MM.1S (cell line): Measurements from ENCODE around the gene ARFGEF3.

Source experiments
- DNase-seq: peaks from one replicate; pipeline ENCODE4 v3.0.0-alpha.2; 2015
- H2AFZ ChIP-seq: fragments of 300-600 bp; sonication (generic); 2 replicates; pipeline ENCODE4 v1.6.0; 2016; ENCODE audit warnings: antibody characterized with exemption, low read length
- H3F3A ChIP-seq: fragments of 300-600 bp; sonication (generic); 2 replicates; pipeline ENCODE4 v1.6.1; 2016; ENCODE audit warnings: mild to moderate bottlenecking, antibody characterized with exemption, low read length, moderate library complexity, mixed read lengths; ENCODE audit not compliant: insufficient read depth
- H3K27ac ChIP-seq: fragments of 300-600 bp; sonication (generic); 2 replicates; pipeline ENCODE4 v1.5.1; 2016; ENCODE audit warnings: mild to moderate bottlenecking, low read length
- H3K27me3 ChIP-seq: fragments of 300-600 bp; sonication (generic); replicated peaks from 2 replicates; pipeline ENCODE4 v1.6.0; 2016; ENCODE audit warnings: low read length; ENCODE audit not compliant: insufficient read depth
- H3K36me3 ChIP-seq: fragments of 300-600 bp; sonication (generic); replicated peaks from 2 replicates; pipeline ENCODE4 v1.6.1; 2016; ENCODE audit warnings: mild to moderate bottlenecking, low read length, mixed read lengths; ENCODE audit not compliant: insufficient read depth
- H3K4me1 ChIP-seq: fragments of 300-600 bp; sonication (generic); 2 replicates; pipeline ENCODE4 v1.6.1; 2016; ENCODE audit warnings: low read length, mixed read lengths
- H3K4me2 ChIP-seq: fragments of 300-600 bp; sonication (generic); 2 replicates; pipeline ENCODE4 v1.6.0; 2016; ENCODE audit warnings: low read depth, low read length
- H3K4me3 ChIP-seq: fragments of 300-600 bp; sonication (generic); 2 replicates; pipeline ENCODE4 v1.5.1; 2016; ENCODE audit warnings: low read length, mixed read lengths
- H3K79me2 ChIP-seq: fragments of 300-600 bp; sonication (generic); 2 replicates; pipeline ENCODE4 v1.6.1; 2016; ENCODE audit warnings: mixed run types, low read length, mixed read lengths
- H3K9ac ChIP-seq: fragments of 300-600 bp; sonication (generic); 2 replicates; pipeline ENCODE4 v1.6.1; 2016; ENCODE audit warnings: low read length, mixed read lengths
- H3K9me2 ChIP-seq: fragments of 300-600 bp; sonication (generic); replicated peaks from 2 replicates; pipeline ENCODE4 v1.6.1; 2016; ENCODE audit warnings: mild to moderate bottlenecking, low read length, mixed read lengths; ENCODE audit not compliant: insufficient read depth
- H3K9me3 ChIP-seq: fragments of 300-600 bp; sonication (generic); replicated peaks from 2 replicates; pipeline ENCODE4 v1.6.1; 2016; ENCODE audit warnings: mild to moderate bottlenecking, low read length, mixed read lengths; ENCODE audit not compliant: insufficient read depth
- H4K20me1 ChIP-seq: fragments of 300-600 bp; sonication (generic); 2 replicates; pipeline ENCODE4 v1.6.1; 2016; ENCODE audit warnings: mild to moderate bottlenecking, low read length, moderate library complexity, mixed read lengths; ENCODE audit not compliant: insufficient read depth
- CTCF ChIP-seq: fragments of 300-600 bp; sonication (generic); IDR thresholded peaks from 2 replicates; pipeline ENCODE4 v1.5.1; 2016; ENCODE audit warnings: antibody characterized with exemption, low read length, mixed read lengths
- EZH2 ChIP-seq: fragments of 300-600 bp; sonication (generic); optimal IDR thresholded peaks from 2 replicates; pipeline ENCODE3; 2017; ENCODE audit warnings: low read depth, mild to moderate bottlenecking, antibody characterized with exemption, low read length, mixed read lengths
- EZH2phosphoT487 ChIP-seq: fragments of 300-600 bp; sonication (generic); IDR thresholded peaks from 2 replicates; pipeline ENCODE4 v1.6.1; 2018; ENCODE audit warnings: antibody characterized with exemption, low read length

ARFGEF3 gene

GRCh38 chr6:138160329-138161087, 1.2 kb upstream of the ARFGEF3 start:
- Histone ChIP-seq H3K4me3 (no peak overlapping the region), H3K36me3 (no peaks in the 10 kb centered on the region), H3K4me1 (peaks cover 10% of the 10 kb centered on the region; the same call in 1 of the 2 replicates), H3K9me2 (no peaks in the 10 kb centered on the region), H4K20me1 (no peaks in the 10 kb centered on the region), H3K9me3 (no peaks in the 10 kb centered on the region), H3K9ac (no peak overlapping the region; the same call in 1 of the 2 replicates), H3F3A (no peaks in the 10 kb centered on the region), H3K27me3 (peaks cover 5% of the 10 kb centered on the region; the same call in 1 of the 2 replicates), H3K27ac (no peak overlapping the region), H3K4me2 (peak overlapping the region; percentile 75), H3K79me2 (peaks cover 34% of the 10 kb centered on the region), H2AFZ (peak overlapping the region; percentile 84)
- DNase-seq = no peak
- TF ChIP-seq EZH2 (no peak), EZH2phosphoT487 (no peak), CTCF (no peak)

GRCh38 chr6:138161088-138161337, 726 bp upstream of the ARFGEF3 start:
- no peaks in the 10 kb centered on the region for H3F3A ChIP-seq
- no peak overlapping the region for H3K27ac ChIP-seq
- H3K9ac ChIP-seq = peak overlapping the region; percentile 31; the same call in 1 of the 2 replicates
- H4K20me1 ChIP-seq = no peaks in the 10 kb centered on the region
- H3K4me1 ChIP-seq = peaks cover 10% of the 10 kb centered on the region; the same call in 1 of the 2 replicates
- H3K9me2 ChIP-seq = no peaks in the 10 kb centered on the region
- no peaks in the 10 kb centered on the region for H3K9me3 ChIP-seq
- TF ChIP-seq EZH2 = no peak
- TF ChIP-seq CTCF = no peak
- TF ChIP-seq EZH2phosphoT487 = no peak
- no peak for DNase-seq
- peak overlapping the region; percentile 84 for H2AFZ ChIP-seq
- no peaks in the 10 kb centered on the region for H3K36me3 ChIP-seq
- H3K4me2 ChIP-seq = peak overlapping the region; percentile 75
- peaks cover 5% of the 10 kb centered on the region; the same call in 1 of the 2 replicates for H3K27me3 ChIP-seq
- H3K4me3 ChIP-seq = peak overlapping the region; percentile 59
- H3K79me2 ChIP-seq = peaks cover 39% of the 10 kb centered on the region

- peak overlapping the region; percentile 78 for H3K4me3 ChIP-seq
- peaks cover 10% of the 10 kb centered on the region; the same call in 1 of the 2 replicates for H3K4me1 ChIP-seq
- H4K20me1 ChIP-seq = no peaks in the 10 kb centered on the region
- H3K36me3 ChIP-seq = no peaks in the 10 kb centered on the region
- peak; percentile 19 for DNase-seq
- H2AFZ ChIP-seq = peak overlapping the region; percentile 57
- H3K9me3 ChIP-seq = no peaks in the 10 kb centered on the region
- H3K9me2 ChIP-seq = no peaks in the 10 kb centered on the region
- peak overlapping the region; percentile 87 for H3K9ac ChIP-seq
- TF ChIP-seq CTCF = no peak
- no peak for TF ChIP-seq EZH2phosphoT487
- TF ChIP-seq EZH2 = no peak
- peaks cover 51% of the 10 kb centered on the region for H3K79me2 ChIP-seq
- peaks cover 5% of the 10 kb centered on the region; the same call in 1 of the 2 replicates for H3K27me3 ChIP-seq
- H3K27ac ChIP-seq = peak overlapping the region; percentile 36; the same call in 1 of the 2 replicates
- H3K4me2 ChIP-seq = peak overlapping the region; percentile 90
- no peaks in the 10 kb centered on the region for H3F3A ChIP-seq
Observed at GRCh38 chr6:138162111-138162954, 594 bp downstream of the ARFGEF3 start.
